ENCODE data around the gene BCKDHA.

DNA sequence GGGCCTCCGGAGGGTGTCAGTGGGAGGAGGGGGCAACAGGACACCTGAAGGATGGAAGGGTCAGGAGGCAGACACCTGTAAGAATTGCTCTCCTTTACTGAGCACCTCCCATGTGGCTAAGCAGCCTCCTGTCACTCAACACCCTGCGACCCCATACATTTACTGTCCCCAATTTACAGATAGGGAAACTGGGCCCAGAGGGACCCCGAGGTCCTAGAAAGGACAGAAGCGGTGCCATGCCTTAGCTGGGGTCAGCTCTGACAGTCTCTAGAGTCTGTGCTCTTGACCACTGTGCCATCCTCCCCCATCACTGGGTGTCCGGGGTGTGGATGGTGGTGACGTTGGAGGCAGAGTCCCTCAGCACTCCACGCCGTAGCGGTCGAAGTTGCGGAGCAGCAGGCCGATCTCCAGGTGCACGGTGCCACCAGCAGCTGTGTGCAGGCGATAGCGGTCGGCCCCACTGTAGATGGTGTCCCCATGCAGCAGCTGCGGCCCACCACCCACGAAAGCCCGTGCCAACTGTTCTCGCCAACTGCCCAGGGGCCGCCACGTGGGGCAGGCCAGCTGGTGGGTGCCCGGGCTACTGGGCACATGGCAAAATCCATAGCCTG, 43.2 kb upstream of the BCKDHA start:
- TF ChIP-seq, protein P1, sequence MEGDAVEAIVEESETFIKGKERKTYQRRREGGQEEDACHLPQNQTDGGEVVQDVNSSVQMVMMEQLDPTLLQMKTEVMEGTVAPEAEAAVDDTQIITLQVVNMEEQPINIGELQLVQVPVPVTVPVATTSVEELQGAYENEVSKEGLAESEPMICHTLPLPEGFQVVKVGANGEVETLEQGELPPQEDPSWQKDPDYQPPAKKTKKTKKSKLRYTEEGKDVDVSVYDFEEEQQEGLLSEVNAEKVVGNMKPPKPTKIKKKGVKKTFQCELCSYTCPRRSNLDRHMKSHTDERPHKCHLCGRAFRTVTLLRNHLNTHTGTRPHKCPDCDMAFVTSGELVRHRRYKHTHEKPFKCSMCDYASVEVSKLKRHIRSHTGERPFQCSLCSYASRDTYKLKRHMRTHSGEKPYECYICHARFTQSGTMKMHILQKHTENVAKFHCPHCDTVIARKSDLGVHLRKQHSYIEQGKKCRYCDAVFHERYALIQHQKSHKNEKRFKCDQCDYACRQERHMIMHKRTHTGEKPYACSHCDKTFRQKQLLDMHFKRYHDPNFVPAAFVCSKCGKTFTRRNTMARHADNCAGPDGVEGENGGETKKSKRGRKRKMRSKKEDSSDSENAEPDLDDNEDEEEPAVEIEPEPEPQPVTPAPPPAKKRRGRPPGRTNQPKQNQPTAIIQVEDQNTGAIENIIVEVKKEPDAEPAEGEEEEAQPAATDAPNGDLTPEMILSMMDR (IDR thresholded peaks at IDR 0.05; ENCODE audit: insufficient read depth, low read length): no peak
- TF ChIP-seq GABPA (IDR thresholded peaks at IDR 0.05; ENCODE audit: low read depth): no peak
